ENCODE data around the gene BAZ1B.

DNA sequence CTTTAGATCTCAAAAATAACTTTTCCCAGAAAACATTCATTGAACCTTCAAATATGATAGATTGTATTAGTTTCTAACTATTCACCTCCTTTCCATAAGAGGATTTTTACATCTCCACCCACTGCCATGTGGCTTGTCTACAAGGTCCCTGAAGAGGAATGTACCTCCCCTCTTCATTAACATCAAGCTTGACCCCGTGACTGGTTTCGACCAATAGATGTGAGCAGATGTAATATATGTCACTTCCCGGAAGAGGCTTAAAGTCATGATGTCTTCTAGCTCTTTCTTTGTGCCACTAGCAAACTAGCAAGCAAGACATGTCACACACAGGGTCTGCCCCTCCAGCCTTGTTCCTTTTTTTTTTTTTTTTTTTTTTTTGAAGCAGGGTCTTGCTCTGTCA lies 6.9 kb downstream of the BAZ1B start:
- TF ChIP-seq, protein P1, sequence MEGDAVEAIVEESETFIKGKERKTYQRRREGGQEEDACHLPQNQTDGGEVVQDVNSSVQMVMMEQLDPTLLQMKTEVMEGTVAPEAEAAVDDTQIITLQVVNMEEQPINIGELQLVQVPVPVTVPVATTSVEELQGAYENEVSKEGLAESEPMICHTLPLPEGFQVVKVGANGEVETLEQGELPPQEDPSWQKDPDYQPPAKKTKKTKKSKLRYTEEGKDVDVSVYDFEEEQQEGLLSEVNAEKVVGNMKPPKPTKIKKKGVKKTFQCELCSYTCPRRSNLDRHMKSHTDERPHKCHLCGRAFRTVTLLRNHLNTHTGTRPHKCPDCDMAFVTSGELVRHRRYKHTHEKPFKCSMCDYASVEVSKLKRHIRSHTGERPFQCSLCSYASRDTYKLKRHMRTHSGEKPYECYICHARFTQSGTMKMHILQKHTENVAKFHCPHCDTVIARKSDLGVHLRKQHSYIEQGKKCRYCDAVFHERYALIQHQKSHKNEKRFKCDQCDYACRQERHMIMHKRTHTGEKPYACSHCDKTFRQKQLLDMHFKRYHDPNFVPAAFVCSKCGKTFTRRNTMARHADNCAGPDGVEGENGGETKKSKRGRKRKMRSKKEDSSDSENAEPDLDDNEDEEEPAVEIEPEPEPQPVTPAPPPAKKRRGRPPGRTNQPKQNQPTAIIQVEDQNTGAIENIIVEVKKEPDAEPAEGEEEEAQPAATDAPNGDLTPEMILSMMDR (IDR thresholded peaks at IDR 0.05) = no peak
- no peak for TF ChIP-seq POLR2A (IDR thresholded peaks at IDR 0.05)

All from adrenal gland (tissue), 5 donors.